ENCODE results near the gene LUC7L. TPM values are rescaled to one million over a fixed set of nuclear protein-coding genes. Genes with fewer than 3 reads are reported as not detected.

LUC7L gene
- total RNA-seq, 2 experiments from 2014 or later, result 94.8 to 98.4 TPM

- intact Hi-C loops (cut with DNase I, micrococcal nuclease), result no loop called here
- no peak for ATAC-seq (ENCODE audit: poor library complexity)
- ChIA-PET POLR2A (no interaction called here), CTCF (no interaction called here)
- Histone ChIP-seq H3K9me3 (ENCODE audit: control insufficient read depth in 1 of 2, insufficient read depth in 1 of 2, low read length in 2 of 2) (peaks cover 0 to 5% of the 10 kb centered on the region in 2 experiments), H3K36me3 (ENCODE audit: insufficient read depth, low read length) (no peaks in the 10 kb centered on the region), H3K27ac (ENCODE audit: low read depth in 1 of 2, low read length in 2 of 2) (no peak within 1 kb of the TSS), H3K4me3 (ENCODE audit: low read length) (no peak within 1 kb of the TSS), H3K27me3 (ENCODE audit: control insufficient read depth in 1 of 2, insufficient read depth in 2 of 2, low read length in 2 of 2) (peaks cover 17 to 24% of the 10 kb centered on the region in 2 experiments), H3K4me1 (ENCODE audit: insufficient read depth, low read length) (peaks cover 10% of the 10 kb centered on the region)
- no peaks in the 10 kb centered on the region for H3K9me3 Mint-ChIP-seq
- H3K4me3 Mint-ChIP-seq, result peak within 1 kb of the TSS; percentile 15
- H3K27ac Mint-ChIP-seq, result no peak within 1 kb of the TSS
- peaks cover 6% of the 10 kb centered on the region for H3K4me1 Mint-ChIP-seq (ENCODE audit: low read depth)
- no peak for TF ChIP-seq CTCF (IDR thresholded peaks at IDR 0.05)
- no peak for DNase-seq
- H3K27me3 Mint-ChIP-seq, result peaks cover 61% of the 10 kb centered on the region
- H3K36me3 Mint-ChIP-seq (ENCODE audit: low read depth), result no peaks in the 10 kb centered on the region
Observed at GRCh38 chr16:152141-153128, 76.8 kb downstream of the LUC7L start, which contains the start of gene HBZ. Gene HBZ (plus strand): TSS chr16:152644. CDS start chr16:152910, 266 bp downstream.

GRCh38 chr16:149024-149660 lies 80.1 kb downstream of the LUC7L start:
- H3K27me3 Mint-ChIP-seq, result peaks cover 42% of the 10 kb centered on the region
- TF ChIP-seq CTCF (IDR thresholded peaks at IDR 0.05), result no peak
- no peak for DNase-seq
- Histone ChIP-seq H3K36me3 (ENCODE audit: insufficient read depth, low read length) (no peaks in the 10 kb centered on the region), H3K4me3 (ENCODE audit: low read length) (no peak overlapping the region), H3K27me3 (ENCODE audit: control insufficient read depth in 1 of 2, insufficient read depth in 2 of 2, low read length in 2 of 2) (peaks cover 0 to 2% of the 10 kb centered on the region in 2 experiments), H3K9me3 (ENCODE audit: control insufficient read depth in 1 of 2, insufficient read depth in 1 of 2, low read length in 2 of 2) (no peaks in the 10 kb centered on the region), H3K27ac (ENCODE audit: low read depth in 1 of 2, low read length in 2 of 2) (no peak overlapping the region), H3K4me1 (ENCODE audit: insufficient read depth, low read length) (peaks cover under 1% of the 10 kb centered on the region)
- ATAC-seq (ENCODE audit: poor library complexity), result no peak
- H3K36me3 Mint-ChIP-seq (ENCODE audit: low read depth), result no peaks in the 10 kb centered on the region
- H3K4me1 Mint-ChIP-seq (ENCODE audit: low read depth), result no peaks in the 10 kb centered on the region
- no peak overlapping the region for H3K27ac Mint-ChIP-seq
- no peaks in the 10 kb centered on the region for H3K9me3 Mint-ChIP-seq
- intact Hi-C loops (cut with DNase I, micrococcal nuclease), result no loop called here
- CTCF ChIA-PET, result interaction anchor here (0.7 kb wide), 1 partner anchor 24 kb away, joined by 3 read pairs; no protein-coding TSS in a partner anchor
- H3K4me3 Mint-ChIP-seq, result no peak overlapping the region
- POLR2A ChIA-PET, result no interaction called here

GRCh38 chr16:146646-147045 lies 82.6 kb downstream of the LUC7L start:
- CTCF ChIA-PET, result no interaction called here
- peaks cover 0 to 2% of the 10 kb centered on the region in 2 experiments for H3K27me3 ChIP-seq (ENCODE audit: control insufficient read depth in 1 of 2, insufficient read depth in 2 of 2, low read length in 2 of 2)
- no peaks in the 10 kb centered on the region for H3K4me1 ChIP-seq (ENCODE audit: insufficient read depth, low read length)
- POLR2A ChIA-PET, result no interaction called here
- Mint-ChIP-seq H3K4me3 (no peak overlapping the region), H3K27ac (no peak overlapping the region), H3K4me1 (ENCODE audit: low read depth) (no peaks in the 10 kb centered on the region), H3K27me3 (peaks cover 29% of the 10 kb centered on the region), H3K9me3 (no peaks in the 10 kb centered on the region), H3K36me3 (ENCODE audit: low read depth) (no peaks in the 10 kb centered on the region)
- no peak for TF ChIP-seq CTCF (IDR thresholded peaks at IDR 0.05)
- DNase-seq (no peak), ATAC-seq (ENCODE audit: poor library complexity) (no peak)
- H3K9me3 ChIP-seq (ENCODE audit: control insufficient read depth in 1 of 2, insufficient read depth in 1 of 2, low read length in 2 of 2), result no peaks in the 10 kb centered on the region
- intact Hi-C loops (cut with DNase I, micrococcal nuclease), result no loop called here
- no peaks in the 10 kb centered on the region for H3K36me3 ChIP-seq (ENCODE audit: insufficient read depth, low read length)
- H3K27ac ChIP-seq (ENCODE audit: low read depth in 1 of 2, low read length in 2 of 2), result no peak overlapping the region
- no peak overlapping the region for H3K4me3 ChIP-seq (ENCODE audit: low read length)

Measured in CD4-positive, alpha-beta T cell (primary cell).